GM10248 (cell line): ENCODE results near the gene ZFYVE1.

ENCODE experiments used
- CTCF ChIA-PET: fragments of 300-600 bp; sonication (Branson Sonifier 250); formaldehyde crosslinking; extraction: SDS; loops from one replicate; lab custom pipeline; 2021; ENCODE audit warnings: antibody characterized with exemption; lab: Yijun Ruan, JAX
- POLR2A ChIA-PET: fragments of 350-650 bp; sonication (Branson Sonifier 250); formaldehyde crosslinking; extraction: SDS; loops from one replicate; lab custom pipeline; 2020; ENCODE audit warnings: antibody characterized with exemption; lab: Yijun Ruan, JAX
- DNase-seq: peaks from one replicate; pipeline ENCODE4 v3.0.0; 2012; ENCODE audit errors: extremely low spot score
- TF ChIP-seq, protein P1 (sequence below): IDR thresholded peaks from 2 replicates; pipeline ENCODE4 v1.5.1; 2012; ENCODE audit warnings: mild to moderate bottlenecking, low read depth; ENCODE audit errors: extremely low read depth, missing control alignments, control extremely low read depth

The ZFYVE1 gene

DNA sequence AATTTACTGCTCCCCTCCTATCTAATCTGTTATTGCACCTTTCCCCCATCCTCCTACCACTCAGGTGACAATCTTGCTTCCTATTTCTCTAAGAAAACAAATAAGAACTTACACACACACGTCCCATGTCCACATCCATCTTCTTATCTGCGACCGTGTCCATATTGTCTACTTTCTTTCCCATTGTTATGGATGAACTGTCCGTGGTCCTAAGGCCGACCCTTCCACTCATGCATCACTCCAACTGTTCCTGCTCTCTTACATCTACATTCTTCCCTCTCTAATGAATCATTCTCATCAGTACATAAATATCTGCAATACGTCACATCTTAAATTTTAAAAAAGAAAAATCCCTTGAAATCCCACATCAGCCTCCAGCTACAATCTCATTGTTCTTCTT is 30.0 kb downstream of the ZFYVE1 start:
- TF ChIP-seq, protein P1, sequence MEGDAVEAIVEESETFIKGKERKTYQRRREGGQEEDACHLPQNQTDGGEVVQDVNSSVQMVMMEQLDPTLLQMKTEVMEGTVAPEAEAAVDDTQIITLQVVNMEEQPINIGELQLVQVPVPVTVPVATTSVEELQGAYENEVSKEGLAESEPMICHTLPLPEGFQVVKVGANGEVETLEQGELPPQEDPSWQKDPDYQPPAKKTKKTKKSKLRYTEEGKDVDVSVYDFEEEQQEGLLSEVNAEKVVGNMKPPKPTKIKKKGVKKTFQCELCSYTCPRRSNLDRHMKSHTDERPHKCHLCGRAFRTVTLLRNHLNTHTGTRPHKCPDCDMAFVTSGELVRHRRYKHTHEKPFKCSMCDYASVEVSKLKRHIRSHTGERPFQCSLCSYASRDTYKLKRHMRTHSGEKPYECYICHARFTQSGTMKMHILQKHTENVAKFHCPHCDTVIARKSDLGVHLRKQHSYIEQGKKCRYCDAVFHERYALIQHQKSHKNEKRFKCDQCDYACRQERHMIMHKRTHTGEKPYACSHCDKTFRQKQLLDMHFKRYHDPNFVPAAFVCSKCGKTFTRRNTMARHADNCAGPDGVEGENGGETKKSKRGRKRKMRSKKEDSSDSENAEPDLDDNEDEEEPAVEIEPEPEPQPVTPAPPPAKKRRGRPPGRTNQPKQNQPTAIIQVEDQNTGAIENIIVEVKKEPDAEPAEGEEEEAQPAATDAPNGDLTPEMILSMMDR, result no peak
- no peak for DNase-seq
- CTCF ChIA-PET, result interaction anchor here (1.0 kb wide), 1 partner anchor 10 kb away, joined by 3 read pairs; no protein-coding TSS in a partner anchor
- POLR2A ChIA-PET, result no interaction called here

GRCh38 chr14:72990171-72990570 is 36.7 kb downstream of the ZFYVE1 start:
- ChIA-PET POLR2A (interaction anchor here (0.6 kb wide), 1 partner anchor 11 kb away, joined by 4 read pairs; no protein-coding TSS in a partner anchor), CTCF (interaction anchor here (0.6 kb wide), 1 partner anchor 12 kb away, joined by 3 read pairs; no protein-coding TSS in a partner anchor)
- TF ChIP-seq, protein P1, result no peak
- DNase-seq, result no peak

DNA sequence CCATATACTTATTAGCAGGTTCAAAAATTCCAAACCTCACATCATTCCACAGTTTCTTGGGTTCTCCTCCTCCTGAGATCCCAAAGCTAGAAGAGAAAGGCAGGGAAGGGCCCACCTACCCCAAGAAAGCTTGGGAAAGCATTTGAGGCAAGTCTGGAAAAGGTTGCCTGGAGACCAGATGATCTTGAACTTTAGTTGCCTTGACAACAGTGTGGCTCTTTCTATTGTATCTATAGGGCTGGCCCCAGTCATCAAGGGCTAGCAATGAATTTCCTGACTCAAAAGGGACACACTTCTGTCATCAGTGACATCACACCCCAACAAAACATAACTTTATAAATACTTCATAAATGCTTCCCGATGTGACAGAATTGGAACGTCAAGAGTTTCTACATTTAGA is 40.0 kb downstream of the ZFYVE1 start:
- DNase-seq, result no peak
- ChIA-PET POLR2A (no interaction called here), CTCF (interaction anchor here (0.8 to 1.0 kb wide), 2 partner anchors 10 to 13 kb away, joined by 3 read pairs; no protein-coding TSS in a partner anchor)
- TF ChIP-seq, protein P1, result no peak

DNA sequence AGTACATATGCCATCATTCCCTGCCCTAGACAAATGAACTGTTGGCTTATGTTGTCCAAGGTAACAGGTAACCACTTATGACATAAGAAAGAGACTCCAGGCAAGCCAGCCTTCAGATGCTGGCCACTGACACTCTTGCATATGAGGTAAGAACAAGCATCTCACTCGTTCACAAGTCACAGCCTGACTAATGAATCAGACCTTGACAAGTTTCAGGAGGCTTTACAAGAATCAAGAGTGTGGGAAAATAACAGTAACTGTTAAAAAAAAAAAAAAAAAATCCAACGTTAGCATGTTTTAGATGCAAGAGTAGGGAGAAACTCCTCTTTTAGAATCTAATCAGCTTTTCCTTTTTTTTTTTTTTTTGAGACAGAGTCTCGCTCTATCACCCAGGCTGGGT is 40.7 kb downstream of the ZFYVE1 start:
- POLR2A ChIA-PET, result no interaction called here
- TF ChIP-seq, protein P1, result no peak
- CTCF ChIA-PET, result interaction anchor here (1.0 to 1.4 kb wide), 2 partner anchors 11 to 14 kb away, joined by 3 to 4 read pairs; no protein-coding TSS in a partner anchor
- no peak for DNase-seq

- ChIA-PET CTCF (no interaction called here), POLR2A (no interaction called here)
- no peak for DNase-seq
- TF ChIP-seq, protein P1, result no peak
These were observed 44.7 kb downstream of the ZFYVE1 start for GRCh38 chr14:72982146-72982708.

DNA sequence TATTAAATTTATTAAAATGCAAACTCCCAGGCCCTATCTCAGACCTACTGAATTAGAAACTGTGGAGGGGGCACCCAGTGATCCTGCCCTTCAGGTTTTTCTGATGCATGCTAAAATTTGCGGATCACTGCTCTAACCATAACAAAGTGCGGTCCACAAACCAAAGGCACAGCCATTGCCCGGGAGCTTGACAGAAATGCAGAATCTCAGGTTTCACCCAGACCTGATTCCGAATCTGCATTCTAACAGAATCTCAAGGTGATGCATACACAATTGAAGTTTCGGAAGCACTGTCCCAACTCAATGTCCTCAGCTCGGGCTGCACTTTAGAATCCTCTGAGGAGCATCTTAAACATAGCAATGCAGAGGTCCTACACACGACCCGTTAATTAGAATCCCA is 46.0 kb downstream of the ZFYVE1 start:
- CTCF ChIA-PET, result no interaction called here
- TF ChIP-seq, protein P1, result no peak
- no peak for DNase-seq

More for the DNA sequence above, 46.0 kb downstream of the ZFYVE1 start:
- POLR2A ChIA-PET, result no interaction called here
